COLO829 (cell line): ENCODE data around the gene PPIP5K2.
"Not testable (repeated sequence)": the region's sequence is repeated elsewhere in the genome, so short reads cannot be mapped to it uniquely, and the experiment has no call there.

Experiments used
- DNase-seq: peaks from one replicate; pipeline ENCODE4 v3.0.0; 2012; ENCODE audit warnings: low spot score

The PPIP5K2 gene

DNA sequence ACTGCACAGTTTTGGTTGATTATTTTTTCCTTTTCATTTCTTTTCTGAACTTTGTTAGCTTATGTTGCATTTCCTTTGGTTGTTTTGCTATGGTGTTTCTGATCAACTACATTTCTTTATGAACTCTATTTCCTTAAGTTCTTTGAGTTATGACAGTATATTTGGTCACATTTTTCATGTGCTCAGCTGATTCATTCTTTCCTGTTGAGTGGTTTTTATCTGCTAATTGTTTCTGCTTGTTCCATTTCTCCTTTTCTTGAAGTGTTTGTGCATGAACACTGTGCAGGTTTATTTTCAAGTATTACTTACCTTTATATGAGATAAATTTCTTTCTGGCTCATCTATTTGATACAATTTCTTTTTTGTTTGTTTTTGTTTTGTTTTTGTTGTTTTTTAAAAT lies 87.6 kb downstream of the PPIP5K2 start:
- DNase-seq = no peak

DNA sequence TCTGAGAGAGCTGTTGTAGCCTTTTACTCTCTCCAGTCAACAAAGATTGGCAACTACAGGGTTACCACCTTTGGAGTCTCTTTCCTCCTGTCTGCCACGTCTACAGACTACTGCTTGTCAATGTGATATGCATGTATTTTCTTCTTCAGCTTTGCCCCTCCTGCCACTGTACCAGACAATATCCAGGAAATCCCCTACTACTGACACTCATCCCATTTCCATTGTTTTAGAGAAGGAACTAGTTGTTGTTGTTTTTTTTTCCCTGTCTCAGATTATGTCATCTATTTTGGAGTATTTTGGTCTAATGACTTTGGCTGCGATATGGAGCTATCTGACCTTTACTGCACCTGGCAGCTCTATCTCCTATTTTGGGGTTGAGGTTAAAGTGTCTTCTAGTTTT lies 88.4 kb downstream of the PPIP5K2 start:
- no peak for DNase-seq

DNA sequence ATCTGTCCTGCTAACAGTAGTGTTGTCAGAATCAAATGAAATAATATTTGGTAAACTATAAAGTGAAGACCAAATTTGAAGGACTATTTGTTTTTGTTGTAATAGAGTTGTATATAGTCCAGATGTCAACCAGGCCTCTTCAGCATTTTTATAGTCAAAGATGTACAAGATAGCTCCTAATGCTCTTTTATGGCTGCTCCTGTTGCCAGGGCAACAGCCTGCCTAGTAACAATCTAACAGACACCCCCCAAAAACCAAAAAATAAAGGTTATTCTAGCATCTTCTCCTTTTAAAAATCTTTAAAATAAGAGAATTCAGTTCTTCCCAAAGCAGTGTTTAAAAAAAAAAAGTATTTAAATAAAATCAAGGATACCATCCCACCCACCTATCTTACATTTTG lies 89.0 kb downstream of the PPIP5K2 start:
- no peak for DNase-seq

DNA sequence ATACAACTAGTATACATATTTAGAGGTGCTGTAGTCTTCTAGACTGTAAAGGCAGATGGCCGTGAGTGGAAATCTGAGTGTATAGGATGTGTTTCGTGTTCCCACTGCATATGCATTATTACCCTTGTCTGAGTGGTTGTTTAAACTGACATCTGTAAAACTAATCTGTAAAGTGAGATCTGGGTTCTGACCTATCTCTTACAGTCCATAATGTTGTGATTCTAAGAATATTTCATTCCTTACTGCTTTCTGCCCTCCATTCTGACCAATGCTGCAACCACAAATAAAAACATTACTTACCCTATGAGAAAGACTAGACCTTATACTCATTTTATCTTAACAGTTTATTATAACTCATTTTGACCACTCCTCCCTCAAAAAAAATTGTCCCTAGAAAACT lies 90.9 kb downstream of the PPIP5K2 start:
- no peak for DNase-seq

DNA sequence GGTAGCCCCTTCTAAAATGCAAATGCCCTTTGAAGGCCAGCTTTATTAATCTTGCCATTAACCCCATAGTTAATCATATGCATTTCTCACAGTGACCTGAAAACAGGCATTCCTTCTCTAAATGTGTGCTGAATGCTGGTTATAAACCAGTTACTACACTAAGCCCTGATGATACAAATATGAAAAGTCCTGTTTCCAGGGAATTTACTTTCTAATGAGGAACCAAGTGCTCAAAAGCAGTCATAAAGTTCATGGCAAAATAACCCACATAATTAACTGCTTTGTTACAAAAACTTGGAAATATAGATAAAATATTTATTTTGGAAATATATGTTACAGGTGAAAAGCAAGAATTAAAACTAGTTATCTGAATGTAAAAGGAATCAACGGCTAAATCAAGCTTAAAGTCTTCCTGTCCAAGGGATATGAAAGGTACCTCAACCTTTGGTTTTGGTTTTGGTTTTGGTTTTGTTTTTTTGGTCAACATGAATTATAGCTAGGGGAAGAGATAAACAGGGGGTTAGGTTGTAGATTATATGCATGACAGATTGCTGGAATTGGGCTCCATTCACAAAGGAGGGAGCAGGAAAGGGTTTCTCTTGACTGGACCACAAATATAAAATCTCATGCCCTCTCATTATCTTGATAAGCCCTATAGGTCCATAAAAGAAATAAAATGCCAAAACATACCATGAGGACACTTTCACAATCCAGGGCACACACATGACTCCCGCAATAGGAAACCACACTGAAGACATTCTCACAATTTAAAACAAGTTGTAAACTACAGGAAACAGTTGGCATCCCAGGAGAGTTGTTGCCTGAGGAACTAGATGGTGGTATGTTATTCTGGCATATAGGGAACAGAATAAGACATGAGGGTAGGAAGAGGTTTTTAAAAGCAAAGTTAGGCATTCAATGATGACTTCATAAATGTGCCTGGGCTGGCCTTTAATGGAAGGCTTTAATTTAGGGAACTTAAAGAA lies 91.8 kb downstream of the PPIP5K2 start:
- DNase-seq = no peak

DNA sequence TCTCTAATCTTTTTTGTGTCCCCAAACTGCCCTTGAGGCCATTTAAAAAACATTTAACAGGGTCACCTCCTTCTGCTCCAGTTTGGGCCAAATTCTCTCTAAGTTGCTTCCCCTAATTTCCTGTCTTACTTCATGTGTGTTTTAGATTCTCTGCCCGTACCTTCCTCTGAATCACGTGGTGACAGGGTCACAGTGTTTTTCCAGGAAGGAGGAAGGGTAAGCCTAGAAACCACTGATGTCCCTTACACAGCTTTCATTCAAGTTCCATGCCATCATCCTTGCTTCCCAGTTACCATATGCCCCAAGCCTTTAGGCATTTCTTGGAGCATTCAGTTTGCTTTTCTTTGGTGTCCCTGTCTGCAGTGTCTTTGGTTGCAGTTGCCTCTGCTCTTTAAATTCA lies 96.0 kb downstream of the PPIP5K2 start:
- DNase-seq = no peak

DNA sequence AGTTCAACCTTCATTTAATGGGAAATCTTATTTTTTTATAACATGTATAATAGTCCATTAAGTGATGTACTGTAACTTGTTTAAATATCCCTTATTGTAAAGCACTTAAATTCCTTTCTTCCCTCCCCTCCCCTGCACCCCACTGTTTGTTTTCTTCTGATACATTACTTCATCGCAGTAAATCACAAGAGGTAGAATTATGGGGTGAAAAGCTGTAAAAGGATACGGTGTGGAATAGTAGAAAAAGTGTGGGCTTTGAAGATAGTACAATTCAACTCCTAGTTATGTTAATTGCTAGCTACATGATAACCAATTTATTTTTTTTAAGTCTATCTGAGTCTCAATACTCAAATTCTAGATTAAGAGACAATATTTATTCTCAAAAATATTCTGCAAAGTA lies 96.6 kb downstream of the PPIP5K2 start:
- no peak for DNase-seq

DNA sequence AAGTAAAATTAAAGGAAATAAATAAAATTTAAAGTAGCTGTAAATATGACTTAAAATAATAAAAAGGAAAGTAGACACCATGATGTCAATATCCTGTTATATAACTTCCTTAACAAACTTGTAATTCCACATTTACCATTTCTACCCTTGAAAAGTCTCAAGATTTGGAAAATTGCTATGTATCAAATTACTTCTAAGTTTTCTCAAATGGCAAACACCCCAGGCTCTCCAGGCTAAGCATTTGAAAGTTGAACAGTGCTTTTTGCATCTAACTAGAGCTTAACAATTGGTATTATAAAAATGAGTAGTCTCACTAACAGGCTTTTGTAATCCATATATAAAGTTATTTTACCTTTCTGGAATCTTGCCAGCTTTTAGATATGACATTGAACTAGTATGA lies 97.0 kb downstream of the PPIP5K2 start:
- DNase-seq = no peak

DNA sequence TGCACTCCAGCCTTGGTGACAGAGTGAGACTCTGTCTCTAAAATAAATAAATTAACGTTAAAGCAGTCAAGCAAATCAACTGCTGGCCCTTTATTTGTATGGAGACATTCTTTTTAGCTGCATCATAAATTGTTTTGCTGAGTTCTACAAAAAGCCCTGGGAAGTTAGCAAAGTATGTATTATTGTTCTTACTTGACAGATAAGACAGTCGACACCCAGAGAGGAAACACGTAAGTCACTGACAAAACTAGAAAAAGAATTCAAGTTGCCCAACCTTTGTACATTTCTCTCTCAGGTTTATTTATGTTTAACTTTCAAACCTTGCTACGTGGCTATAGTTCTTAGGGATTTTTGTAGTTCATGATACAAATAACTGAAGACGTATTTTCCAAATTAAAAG lies 98.1 kb downstream of the PPIP5K2 start:
- DNase-seq = no peak

DNA sequence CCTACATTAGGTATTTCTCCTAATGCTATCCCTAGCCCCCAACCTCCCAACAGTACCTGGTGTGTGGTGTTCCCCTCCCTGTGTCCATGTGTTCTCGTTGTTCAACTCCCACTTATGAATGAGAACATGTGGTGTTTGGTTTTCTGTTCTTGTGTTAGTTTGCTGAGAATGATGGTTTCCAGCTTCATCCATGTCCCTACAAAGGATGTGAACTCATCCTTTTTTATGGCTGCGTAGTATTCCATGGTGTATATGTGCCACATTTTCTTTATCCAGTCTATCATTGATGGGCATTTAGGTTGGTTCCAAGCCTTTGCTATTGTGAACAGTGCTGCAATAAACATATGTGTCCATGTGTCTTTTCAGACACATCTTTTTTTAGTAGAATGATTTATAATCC lies 99.0 kb downstream of the PPIP5K2 start:
- not testable (repeated sequence) for DNase-seq

DNA sequence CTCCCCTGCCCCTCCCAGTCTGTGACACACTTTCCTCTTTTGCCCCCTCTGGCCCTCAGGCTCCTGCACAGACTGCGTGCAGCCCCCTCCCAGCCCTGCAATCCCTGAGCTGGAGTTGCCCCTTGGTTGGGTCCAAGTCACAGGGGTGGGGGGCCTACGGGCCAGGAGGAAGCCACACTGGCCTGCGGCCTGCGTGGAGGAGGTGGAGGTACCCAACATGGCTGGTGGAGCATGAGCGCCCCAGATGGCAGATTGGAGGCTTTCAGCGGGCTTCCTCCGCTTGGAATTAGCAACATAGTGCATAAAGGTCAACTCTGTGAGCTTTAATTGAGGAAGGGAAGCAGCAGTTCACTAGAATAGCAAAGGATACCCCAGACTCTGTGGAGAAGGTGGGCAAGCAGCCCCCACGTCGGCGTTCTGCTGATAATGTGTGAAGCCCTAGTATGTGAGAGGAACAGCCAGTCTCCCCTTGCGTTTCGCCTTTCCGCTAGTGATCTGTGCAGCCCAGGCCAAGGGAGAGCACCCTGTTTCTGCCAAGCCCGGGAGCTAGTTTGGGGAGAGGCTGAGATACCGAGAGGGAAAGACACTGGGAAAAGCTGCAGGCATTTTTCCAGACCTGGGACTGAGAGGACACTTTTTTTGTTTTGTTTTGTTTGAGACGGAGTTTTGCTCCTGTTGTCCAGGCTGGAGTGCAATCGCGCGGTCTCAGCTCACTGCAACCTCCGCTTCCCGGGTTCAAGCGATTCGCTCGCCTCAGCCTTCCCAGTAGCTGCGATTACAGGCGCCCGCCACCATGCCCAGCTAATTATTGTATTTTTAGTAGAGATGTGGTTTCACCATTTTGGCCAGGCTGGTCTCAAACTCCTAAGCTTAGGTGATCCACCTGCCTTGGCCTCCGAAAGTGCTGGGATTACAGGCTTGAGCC lies 103.2 kb downstream of the PPIP5K2 start:
- DNase-seq = no peak

DNA sequence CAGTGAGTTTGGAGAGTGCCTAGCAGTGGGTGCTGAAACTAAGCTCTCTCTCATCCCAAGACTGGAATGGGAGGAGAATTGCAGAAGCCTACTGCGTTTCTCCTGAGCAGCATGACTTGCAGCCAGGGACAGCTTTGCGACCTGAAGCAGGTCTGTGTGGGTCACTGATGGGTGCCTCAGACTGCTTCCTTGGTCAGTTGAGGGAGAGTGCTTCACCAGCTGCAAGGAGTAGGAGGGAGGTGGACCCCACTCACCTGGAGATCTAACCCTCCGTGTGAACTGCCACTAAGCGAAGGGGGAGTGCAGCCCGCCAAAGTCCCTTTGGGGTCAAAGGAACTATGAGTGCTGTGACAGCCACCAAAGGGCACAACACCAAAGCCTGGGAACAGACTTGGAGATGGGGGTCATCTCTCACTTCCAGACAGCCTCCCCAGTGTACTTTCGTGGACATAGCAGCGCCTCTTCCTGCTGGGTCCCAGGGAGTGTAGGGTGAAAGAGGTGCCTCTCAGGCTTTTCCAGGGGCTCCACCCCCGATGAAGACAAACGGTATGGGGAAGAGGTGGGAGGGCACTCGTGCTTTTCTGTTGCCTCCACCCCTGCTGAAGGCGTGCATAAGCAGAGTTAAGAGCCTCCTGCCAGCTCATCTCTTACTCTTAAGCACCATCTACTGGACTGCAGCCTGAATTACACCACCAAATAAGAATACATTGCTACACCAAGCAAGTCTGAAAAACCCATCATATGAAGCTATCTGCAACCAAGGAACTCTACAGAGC lies 104.2 kb downstream of the PPIP5K2 start:
- peak; percentile 11 for DNase-seq

DNA sequence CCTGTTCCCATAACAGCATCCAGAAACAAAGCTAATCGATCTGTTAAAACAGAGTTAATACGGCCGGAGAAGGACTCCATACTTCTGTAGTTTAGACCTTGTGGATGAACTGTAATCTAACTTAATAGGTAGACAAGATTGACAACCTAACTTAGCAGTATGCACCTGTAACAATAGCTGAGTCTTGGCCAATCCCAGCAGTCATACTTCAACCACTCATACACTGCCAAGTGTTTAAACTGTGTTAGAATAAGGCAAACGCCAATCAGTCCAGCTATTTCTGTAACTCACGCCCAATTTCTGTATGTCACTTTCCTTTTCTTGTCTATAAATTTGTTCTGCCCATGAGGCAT lies 104.8 kb downstream of the PPIP5K2 start:
- no peak for DNase-seq

DNA sequence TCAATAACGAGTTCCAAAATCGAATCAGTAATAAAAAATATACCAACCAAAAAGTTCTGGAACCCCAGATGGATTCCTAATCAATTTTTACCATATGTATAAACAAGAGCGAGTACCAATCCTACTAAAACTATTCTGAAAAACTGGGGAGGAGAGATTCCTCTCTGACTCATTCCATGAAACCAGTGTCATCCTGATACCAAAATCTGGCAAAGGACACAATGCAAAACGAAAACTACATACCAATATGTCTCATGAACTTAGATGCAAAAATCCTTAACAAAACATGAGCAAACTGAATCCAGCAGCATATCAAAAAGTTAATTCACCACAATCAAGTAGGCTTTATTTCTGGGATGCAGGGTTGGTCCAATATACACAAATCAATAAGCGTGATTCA lies 108.0 kb downstream of the PPIP5K2 start:
- DNase-seq = no peak

DNA sequence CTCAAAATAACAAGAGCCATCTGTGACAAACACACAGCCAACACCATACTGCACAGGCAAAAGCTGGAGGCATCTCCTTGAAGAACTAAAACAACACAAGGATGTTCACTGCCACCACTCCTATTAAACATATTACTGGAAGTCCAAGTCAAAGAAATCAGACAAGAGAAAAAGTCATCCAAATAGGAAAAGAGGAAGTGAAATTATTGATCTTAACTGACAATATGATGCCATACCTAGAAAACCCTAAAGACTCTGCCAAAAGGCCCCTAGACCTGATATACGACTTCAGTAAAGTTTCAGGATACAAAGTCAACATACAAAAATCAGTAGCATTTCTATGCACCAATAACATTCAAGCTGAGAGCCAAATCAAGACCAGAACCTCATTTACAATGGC lies 108.5 kb downstream of the PPIP5K2 start:
- no peak for DNase-seq

DNA sequence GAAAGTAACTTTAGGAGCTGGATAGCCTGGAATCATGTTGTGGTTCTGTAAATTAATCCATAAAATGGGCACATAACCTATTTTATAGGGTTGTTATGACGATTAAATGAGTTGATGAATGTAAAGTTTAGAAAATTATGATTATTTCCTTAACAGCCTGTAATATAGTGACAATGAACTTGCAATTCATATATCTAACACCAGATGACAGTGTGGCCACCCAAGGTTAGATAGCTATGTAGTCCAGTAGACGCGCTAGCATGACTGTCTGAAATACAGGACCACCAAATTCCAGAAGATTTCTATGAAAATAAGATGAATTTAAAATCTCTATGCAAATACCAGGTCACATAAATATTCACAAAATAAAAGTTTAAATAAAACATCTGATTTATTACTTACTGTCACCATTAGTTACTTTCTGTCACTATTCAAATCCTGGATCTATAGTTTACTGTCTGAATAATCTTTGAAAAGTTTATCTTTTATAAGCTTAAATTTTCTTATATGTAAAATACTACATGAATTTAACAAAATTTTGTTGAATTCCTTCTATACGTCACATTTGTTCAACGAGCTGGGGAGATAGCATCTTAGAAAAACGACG lies 112.4 kb downstream of the PPIP5K2 start:
- peak; percentile 28 for DNase-seq

DNA sequence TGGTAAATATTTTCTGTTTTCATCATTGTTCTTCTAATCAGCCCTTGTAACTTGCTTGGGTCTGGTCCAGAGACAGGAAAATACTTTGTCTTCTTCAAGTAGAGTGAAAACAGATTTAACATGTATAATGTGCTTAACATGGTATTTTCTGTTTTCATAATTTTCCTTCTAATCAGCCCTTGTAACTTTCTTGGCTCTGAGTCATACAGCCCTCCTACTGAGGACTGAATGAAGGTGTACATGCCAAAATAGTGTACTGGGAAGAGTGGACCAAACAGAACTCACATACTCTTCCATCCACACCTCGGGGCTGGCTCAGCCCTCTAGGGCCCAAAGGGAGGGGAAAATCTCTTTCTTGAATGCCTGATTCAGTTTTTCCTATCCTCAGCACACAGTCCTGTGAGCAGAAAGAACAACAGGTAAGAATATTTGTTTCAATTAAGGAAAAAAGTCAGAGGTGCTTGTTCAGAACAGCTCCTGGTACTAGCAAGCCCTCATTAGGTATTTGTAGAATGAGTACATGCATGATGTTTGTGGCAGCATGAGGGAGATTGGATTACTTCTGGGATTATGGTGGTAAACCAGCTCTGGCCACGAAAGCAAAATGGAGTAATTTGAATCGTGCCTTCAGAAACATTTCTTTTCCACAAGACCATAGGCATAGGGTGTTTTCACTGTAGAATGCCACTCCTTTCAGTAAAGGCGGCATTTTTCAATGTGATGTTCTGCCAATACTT lies 114.3 kb downstream of the PPIP5K2 start:
- no peak for DNase-seq

DNA sequence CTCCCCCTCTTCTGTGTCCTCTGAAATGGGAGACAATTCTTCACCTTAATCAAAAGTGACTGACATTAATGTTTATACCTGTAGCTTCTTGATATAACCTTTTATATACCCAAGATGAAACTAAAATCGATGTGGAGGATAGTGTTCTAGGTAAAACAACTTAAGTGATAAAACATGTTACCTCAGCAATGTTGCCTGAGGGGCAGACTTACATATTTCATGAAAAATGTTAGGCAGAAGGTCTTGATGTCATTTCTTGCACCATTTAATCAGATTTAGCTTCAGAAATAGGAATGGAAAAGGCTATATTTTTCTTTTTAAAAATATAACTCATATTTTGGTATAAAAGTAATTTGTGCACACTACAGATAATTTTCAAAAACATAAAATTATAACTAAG lies 115.8 kb downstream of the PPIP5K2 start:
- DNase-seq = no peak

DNA sequence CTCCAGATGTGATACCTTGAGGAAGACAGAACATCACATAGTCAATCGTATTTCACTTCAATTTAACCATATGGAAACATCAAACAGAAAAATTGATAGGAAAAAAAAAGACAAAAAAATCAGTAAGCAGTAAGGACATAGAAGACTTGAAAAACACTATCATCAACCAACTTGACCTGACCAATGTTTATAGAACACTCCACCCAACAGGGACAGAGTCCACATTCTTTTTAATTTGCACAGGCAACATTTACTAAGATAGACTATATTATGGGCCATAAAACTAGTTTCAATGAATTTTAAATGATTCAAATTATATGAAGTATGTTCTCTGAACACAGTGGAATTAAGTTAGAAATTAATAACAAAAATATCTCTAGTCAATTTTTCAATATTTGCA lies 117.7 kb downstream of the PPIP5K2 start:
- DNase-seq = no peak

DNA sequence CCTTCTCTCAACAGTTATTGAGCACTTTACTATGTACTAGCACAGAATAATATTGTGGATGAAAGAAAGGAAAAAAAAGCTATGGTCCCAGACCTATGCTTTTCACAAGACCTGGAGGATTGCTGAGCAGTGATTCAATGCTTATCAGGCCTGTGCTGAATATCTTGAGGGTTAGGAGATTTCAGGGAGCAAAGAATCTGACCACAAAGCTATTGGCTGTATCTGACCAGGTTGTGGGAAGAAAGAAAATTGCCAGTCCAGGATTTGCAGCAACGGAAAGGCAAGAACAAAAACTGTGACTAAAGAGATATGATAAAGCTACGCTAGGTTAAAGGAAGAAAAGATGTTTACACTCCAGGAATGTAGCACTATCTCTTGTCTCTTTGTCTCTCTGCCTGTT lies 123.6 kb downstream of the PPIP5K2 start:
- no peak for DNase-seq

DNA sequence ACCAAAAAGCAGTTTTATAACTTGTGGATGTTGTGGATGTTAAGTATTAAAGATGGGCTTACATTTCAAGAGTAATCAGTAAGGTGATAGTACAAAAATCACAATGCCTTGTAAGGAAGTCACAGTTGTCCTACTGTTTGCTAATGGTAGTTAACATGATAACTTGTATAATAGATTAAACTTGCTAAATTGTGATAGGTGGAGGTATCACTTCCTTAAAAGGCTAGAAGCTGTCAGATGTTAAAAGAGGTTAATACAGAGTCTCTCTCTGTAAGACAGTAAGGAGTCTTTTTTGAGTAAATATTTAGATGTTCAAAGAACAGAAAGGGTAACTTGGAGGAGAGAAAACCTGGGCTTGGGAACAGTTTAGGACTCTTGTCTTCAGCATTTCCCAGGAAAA lies 124.3 kb downstream of the PPIP5K2 start:
- DNase-seq = no peak
